ENCODE measurements around the gene CALB2. TPM values are rescaled to one million over a fixed set of nuclear protein-coding genes. Genes with fewer than 3 reads are reported as not detected.

The CALB2 gene
- polyA plus RNA-seq, 1 experiment = 0.16 TPM

DNA sequence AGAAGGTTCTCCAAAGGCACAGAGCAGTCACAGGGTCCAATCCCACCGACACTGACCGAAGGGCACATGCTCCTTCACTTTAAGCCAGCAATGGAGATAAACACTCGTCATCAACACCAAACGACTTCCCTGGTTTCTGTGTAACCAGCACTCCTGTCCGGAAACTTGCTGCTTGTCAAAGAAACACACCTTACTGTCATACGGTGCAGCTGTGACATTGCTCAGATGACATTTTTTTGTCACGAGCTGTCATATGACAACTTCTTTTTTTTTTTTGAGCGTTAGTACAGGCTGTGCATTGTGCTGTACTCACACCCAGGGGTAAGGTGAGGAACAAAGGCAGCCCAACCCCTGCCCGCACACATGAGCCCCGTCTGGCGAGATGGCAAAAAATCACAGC is 44.2 kb downstream of the CALB2 start:
- TF ChIP-seq, protein P1, sequence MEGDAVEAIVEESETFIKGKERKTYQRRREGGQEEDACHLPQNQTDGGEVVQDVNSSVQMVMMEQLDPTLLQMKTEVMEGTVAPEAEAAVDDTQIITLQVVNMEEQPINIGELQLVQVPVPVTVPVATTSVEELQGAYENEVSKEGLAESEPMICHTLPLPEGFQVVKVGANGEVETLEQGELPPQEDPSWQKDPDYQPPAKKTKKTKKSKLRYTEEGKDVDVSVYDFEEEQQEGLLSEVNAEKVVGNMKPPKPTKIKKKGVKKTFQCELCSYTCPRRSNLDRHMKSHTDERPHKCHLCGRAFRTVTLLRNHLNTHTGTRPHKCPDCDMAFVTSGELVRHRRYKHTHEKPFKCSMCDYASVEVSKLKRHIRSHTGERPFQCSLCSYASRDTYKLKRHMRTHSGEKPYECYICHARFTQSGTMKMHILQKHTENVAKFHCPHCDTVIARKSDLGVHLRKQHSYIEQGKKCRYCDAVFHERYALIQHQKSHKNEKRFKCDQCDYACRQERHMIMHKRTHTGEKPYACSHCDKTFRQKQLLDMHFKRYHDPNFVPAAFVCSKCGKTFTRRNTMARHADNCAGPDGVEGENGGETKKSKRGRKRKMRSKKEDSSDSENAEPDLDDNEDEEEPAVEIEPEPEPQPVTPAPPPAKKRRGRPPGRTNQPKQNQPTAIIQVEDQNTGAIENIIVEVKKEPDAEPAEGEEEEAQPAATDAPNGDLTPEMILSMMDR (IDR thresholded peaks at IDR 0.05; ENCODE audit: insufficient read depth, low read depth, low read length) = no peak
- Histone ChIP-seq H3K36me3 (ENCODE audit: control insufficient read depth, insufficient read depth, low read length) (no peaks in the 10 kb centered on the region), H3K4me3 (ENCODE audit: low read depth, low read length) (no peak overlapping the region), H3K27me3 (ENCODE audit: control insufficient read depth, insufficient read depth, low read length) (peaks cover 4% of the 10 kb centered on the region)
- POLR2A ChIA-PET = no interaction called here
- CTCF ChIA-PET = interaction anchor here (2.1 kb wide), 1 partner anchor 10 kb away, joined by 14 read pairs; no protein-coding TSS in a partner anchor
- DNase-seq (ENCODE audit: low read depth) = no peak

DNA sequence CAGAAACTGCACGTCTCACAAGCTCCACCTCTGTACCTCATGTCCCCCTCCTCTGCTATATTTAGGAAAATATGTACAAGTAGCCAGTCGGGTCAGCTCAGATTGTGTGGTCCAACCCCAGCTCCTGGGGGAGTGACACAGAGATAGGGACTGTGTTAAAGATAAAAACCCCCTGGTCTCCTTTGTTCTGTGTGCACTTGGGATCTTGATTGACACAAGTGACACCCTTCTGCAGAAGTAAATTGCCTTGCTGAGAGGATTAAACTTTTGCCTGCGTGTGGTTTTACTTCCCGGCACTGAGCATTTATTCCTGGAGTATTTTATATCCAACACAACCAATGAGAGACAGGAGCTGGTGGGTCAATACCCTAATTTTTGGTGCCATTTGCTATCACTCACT is 45.8 kb downstream of the CALB2 start:
- CTCF ChIA-PET = interaction anchor here (2.1 kb wide), 1 partner anchor 8 kb away, joined by 14 read pairs; no protein-coding TSS in a partner anchor

DNA sequence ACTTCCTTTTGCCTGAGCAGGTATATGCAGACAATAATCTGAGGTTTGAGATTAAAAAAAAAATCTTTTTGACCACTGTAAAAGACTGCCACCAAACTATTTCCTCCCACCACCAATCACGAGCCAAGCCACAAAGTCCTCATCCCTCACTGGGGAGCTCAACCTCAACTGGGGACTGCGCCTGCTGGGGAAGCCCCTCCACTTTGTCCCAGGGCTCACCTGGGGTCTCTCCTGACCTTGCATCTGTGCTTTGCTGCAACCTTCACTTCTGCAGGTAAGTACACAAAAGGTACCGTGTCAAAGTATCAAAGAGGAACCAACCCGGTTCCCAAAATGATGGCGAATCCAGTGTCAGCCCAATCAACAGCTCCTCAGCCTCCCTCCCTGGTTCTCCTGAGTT is 47.8 kb downstream of the CALB2 start:
- ChIA-PET CTCF (interaction anchor here (8.6 kb wide), 1 partner anchor 93 kb away, joined by 170 read pairs; no protein-coding TSS in a partner anchor), POLR2A (no interaction called here)
- no peak for DNase-seq (ENCODE audit: low read depth)
- TF ChIP-seq, protein P1 (IDR thresholded peaks at IDR 0.05; ENCODE audit: insufficient read depth, low read depth, low read length) = no peak
- Histone ChIP-seq H3K27me3 (ENCODE audit: control insufficient read depth, insufficient read depth, low read length) (peaks cover 6% of the 10 kb centered on the region), H3K36me3 (ENCODE audit: control insufficient read depth, insufficient read depth, low read length) (no peaks in the 10 kb centered on the region), H3K4me3 (ENCODE audit: low read depth, low read length) (no peak overlapping the region)

More for the DNA sequence above, 45.8 kb downstream of the CALB2 start:
- DNase-seq (ENCODE audit: low read depth) = no peak
- peaks cover 4% of the 10 kb centered on the region for H3K27me3 ChIP-seq (ENCODE audit: control insufficient read depth, insufficient read depth, low read length)
- no peak overlapping the region for H3K4me3 ChIP-seq (ENCODE audit: low read depth, low read length)
- POLR2A ChIA-PET = no interaction called here
- H3K36me3 ChIP-seq (ENCODE audit: control insufficient read depth, insufficient read depth, low read length) = no peaks in the 10 kb centered on the region
- TF ChIP-seq, protein P1 (IDR thresholded peaks at IDR 0.05; ENCODE audit: insufficient read depth, low read depth, low read length) = no peak

DNA sequence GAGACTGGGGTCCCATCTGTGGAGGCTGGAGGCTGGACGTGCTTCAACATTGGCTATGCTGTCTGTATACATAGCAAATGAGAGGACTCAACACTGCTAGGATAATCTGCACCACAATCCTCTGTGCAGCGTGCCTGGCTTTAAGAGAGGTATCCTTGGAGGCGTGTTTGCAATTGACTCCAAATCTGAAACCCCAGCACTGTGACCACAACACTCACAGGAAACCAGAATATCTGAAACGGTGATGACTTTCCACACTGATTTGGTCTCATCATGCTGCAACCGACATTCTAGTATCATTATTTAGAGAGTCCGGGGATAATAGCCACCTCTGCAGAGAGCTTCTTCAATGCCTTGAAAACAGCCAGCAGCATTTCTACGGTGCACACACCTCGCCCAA is 48.2 kb downstream of the CALB2 start:
- TF ChIP-seq, protein P1 (IDR thresholded peaks at IDR 0.05; ENCODE audit: insufficient read depth, low read depth, low read length) = no peak
- DNase-seq (ENCODE audit: low read depth) = no peak
- Histone ChIP-seq H3K4me3 (ENCODE audit: low read depth, low read length) (no peak overlapping the region), H3K27me3 (ENCODE audit: control insufficient read depth, insufficient read depth, low read length) (peaks cover 6% of the 10 kb centered on the region), H3K36me3 (ENCODE audit: control insufficient read depth, insufficient read depth, low read length) (no peaks in the 10 kb centered on the region)
- POLR2A ChIA-PET = no interaction called here
- CTCF ChIA-PET = interaction anchor here (8.6 kb wide), 1 partner anchor 93 kb away, joined by 170 read pairs; no protein-coding TSS in a partner anchor

DNA sequence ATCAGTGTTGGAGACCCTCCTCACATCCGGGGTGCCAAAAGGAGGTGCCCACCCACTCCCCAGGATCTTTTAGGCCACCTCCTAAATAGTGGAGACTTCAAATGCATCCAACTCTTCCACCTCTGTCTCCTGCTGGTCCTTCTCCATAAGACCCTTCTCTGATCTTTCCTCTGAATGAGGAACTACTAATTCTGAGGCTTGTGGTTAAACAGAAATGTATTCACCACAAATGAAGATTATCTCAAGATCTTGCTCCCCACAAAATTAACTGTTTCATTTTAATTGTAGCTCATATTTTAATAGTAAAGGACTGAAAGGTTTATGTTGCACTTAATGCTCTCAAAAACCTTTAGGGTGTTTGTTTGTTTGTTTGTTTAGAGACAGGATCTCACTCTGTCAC is 49.2 kb downstream of the CALB2 start:
- TF ChIP-seq, protein P1 (IDR thresholded peaks at IDR 0.05; ENCODE audit: insufficient read depth, low read depth, low read length) = no peak
- no peak for DNase-seq (ENCODE audit: low read depth)
- no peak overlapping the region for H3K4me3 ChIP-seq (ENCODE audit: low read depth, low read length)
- H3K27me3 ChIP-seq (ENCODE audit: control insufficient read depth, insufficient read depth, low read length) = peaks cover 2% of the 10 kb centered on the region; the same call in 1 of the 2 replicates
- ChIA-PET POLR2A (no interaction called here), CTCF (interaction anchor here (0.6 to 8.6 kb wide), 4 partner anchors 22 to 122 kb away, joined by 3 to 170 read pairs (median 4); no protein-coding TSS in a partner anchor)
- H3K36me3 ChIP-seq (ENCODE audit: control insufficient read depth, insufficient read depth, low read length) = no peaks in the 10 kb centered on the region

All from BJ (cell line).